Brain microvascular endothelial cell (primary cell): ENCODE data around the gene DYNLT1.
"Not testable (repeated sequence)": the region's sequence is repeated elsewhere in the genome, so short reads cannot be mapped to it uniquely, and the experiment has no call there.

Source experiments
- DNase-seq: peaks from one replicate; pipeline ENCODE4 v3.0.0-alpha.2; 2020
- H3K27ac ChIP-seq: fragments of 250-450 bp; sonication (Bioruptor Pico); 2 replicates; pipeline ENCODE4 v1.5.1; 2020; ENCODE audit warnings: mild to moderate bottlenecking, moderate library complexity
- H3K27me3 ChIP-seq: fragments of 250-450 bp; sonication (Bioruptor Pico); replicated peaks from 2 replicates; pipeline ENCODE4 v1.5.1; 2020; ENCODE audit warnings: mild to moderate bottlenecking
- H3K36me3 ChIP-seq: fragments of 250-450 bp; sonication (Bioruptor Pico); replicated peaks from 2 replicates; pipeline ENCODE4 v1.5.1; 2020; ENCODE audit warnings: mild to moderate bottlenecking
- H3K4me3 ChIP-seq: 2 replicates; pipeline ENCODE4 v1.5.1; 2011; ENCODE audit warnings: low read depth, mild to moderate bottlenecking, control low read depth, low read length, moderate library complexity
- in situ Hi-C: cut with HindIII; loops from 2 replicates; pipeline ENCODE4 v1.10.0; 2017; ENCODE audit warnings: low sequenced_read_pairs, low pct_ligation_motif_present
- TF ChIP-seq, protein P1 (sequence below): IDR thresholded peaks from 2 replicates; pipeline ENCODE4 v1.5.1; 2011; ENCODE audit warnings: low read depth, mild to moderate bottlenecking, moderate library complexity, low read length, control low read depth, inconsistent platforms; ENCODE audit errors: missing control alignments

DYNLT1 gene

DNA sequence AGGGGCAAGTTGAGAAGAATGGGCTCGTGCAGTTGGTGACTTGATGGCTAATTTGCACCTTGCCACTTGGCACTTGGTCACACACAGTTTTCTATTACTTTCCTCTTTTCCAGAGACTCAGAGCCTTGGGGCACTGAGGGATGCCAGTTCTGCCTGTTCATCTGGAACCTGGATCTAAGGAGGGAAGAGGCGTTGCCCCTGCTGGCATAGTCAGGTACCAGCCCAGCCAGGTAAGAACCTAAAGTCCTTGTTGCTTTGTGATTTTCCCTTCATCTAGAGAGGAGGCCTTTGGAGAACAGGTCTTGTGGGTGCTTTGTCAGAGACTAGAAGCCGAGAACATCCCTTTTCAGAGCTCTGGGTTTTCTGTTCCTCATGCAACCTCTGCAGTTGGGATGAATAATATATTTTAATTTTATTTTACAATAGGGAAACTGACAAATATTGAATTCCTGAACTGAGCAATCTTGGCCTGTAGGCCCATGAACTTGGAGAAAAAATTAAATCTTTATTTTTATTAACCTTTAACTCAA is 16.7 kb upstream of the DYNLT1 start:
- no peak for DNase-seq
- Histone ChIP-seq H3K27me3 (no peaks in the 10 kb centered on the region), H3K4me3 (no peak overlapping the region), H3K27ac (no peak overlapping the region), H3K36me3 (no peaks in the 10 kb centered on the region)
- in situ Hi-C loops, result no loop called here
- TF ChIP-seq, protein P1, sequence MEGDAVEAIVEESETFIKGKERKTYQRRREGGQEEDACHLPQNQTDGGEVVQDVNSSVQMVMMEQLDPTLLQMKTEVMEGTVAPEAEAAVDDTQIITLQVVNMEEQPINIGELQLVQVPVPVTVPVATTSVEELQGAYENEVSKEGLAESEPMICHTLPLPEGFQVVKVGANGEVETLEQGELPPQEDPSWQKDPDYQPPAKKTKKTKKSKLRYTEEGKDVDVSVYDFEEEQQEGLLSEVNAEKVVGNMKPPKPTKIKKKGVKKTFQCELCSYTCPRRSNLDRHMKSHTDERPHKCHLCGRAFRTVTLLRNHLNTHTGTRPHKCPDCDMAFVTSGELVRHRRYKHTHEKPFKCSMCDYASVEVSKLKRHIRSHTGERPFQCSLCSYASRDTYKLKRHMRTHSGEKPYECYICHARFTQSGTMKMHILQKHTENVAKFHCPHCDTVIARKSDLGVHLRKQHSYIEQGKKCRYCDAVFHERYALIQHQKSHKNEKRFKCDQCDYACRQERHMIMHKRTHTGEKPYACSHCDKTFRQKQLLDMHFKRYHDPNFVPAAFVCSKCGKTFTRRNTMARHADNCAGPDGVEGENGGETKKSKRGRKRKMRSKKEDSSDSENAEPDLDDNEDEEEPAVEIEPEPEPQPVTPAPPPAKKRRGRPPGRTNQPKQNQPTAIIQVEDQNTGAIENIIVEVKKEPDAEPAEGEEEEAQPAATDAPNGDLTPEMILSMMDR, result no peak

DNA sequence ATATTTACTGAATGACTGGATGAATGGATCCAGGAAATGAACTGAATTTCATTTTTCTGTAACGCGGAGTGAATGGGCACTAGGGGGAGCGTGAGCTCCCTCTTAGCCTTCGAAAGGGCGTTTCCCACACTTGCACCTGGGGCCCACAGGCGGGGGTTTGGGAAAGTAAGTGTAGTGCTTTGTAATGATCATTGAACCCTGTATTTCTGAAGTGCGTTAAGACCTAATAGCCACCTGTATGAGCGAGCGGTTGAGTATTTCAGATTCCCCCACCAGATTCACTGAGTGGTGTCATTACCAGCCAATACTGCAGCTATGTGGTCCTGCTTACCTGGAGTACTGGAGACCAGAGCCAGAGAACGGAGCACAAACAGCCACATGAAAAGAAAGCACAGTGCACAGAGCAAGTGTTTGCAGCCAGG is 15.8 kb upstream of the DYNLT1 start:
- in situ Hi-C loops, result no loop called here
- Histone ChIP-seq H3K27me3 (no peaks in the 10 kb centered on the region), H3K27ac (no peak overlapping the region), H3K36me3 (no peaks in the 10 kb centered on the region), H3K4me3 (no peak overlapping the region)
- TF ChIP-seq, protein P1, result peak; percentile 81
- no peak for DNase-seq

DNA sequence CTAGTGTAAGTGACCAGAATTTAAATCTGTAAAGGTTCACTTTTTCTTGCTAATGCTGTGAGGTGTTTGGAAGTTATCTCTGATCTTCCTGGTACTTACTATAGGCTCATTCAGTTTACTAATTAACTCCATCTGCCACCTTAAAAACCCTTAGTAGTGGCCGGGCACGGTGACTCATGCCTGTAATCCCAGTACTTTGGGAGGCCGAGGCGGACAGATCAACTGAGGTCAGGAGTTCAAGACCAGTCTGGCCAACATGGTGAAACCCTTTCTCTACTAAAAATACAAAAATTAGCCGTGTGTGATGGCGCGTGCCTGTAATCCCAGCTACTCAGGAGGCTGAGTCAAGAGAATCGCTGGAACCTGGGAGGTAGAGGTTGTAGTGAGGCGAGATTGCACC is 12.4 kb upstream of the DYNLT1 start:
- in situ Hi-C loops, result not testable (repeated sequence)

GRCh38 chr6:158655569-158656450 is 11.3 kb upstream of the DYNLT1 start:
- H3K27ac ChIP-seq, result no peak overlapping the region
- H3K4me3 ChIP-seq, result no peak overlapping the region
- TF ChIP-seq, protein P1, result no peak
- no peaks in the 10 kb centered on the region for H3K36me3 ChIP-seq
- no peak for DNase-seq
- H3K27me3 ChIP-seq, result no peaks in the 10 kb centered on the region
- in situ Hi-C loops, result no loop called here

More for the DNA sequence above, 12.4 kb upstream of the DYNLT1 start:
- DNase-seq, H3K4me3 ChIP-seq, H3K27ac ChIP-seq, H3K36me3 ChIP-seq, H3K27me3 ChIP-seq: not testable (repeated sequence)

DNA sequence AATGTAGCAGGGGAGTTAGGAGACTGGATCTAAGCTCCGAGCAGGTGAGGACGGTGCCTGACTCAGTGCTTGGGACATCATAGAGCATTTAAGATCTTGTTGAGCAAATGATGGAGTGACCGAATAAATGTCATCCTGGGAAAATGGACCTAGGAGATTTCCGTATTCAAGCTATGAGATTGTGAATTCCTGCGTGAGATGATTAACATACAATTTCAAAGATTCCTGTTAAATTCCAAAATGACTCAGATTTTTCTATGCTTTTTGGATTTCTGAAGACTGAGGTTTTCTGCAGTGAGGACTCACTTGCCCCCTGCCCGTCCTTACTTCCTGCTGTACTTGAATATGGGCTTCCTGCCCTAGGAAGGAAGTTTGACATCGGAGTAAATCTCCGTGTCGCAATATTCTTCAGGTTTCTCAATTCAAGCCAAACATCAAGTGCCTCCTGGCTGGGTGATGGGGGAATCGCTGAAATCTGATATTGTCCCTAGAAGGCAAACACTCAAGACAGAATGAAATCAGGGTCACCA is 10.5 kb upstream of the DYNLT1 start:
- H3K27me3 ChIP-seq, result no peaks in the 10 kb centered on the region
- DNase-seq, result no peak
- in situ Hi-C loops, result no loop called here
- peak overlapping the region; percentile 55 for H3K27ac ChIP-seq
- TF ChIP-seq, protein P1, result no peak
- H3K36me3 ChIP-seq, result no peaks in the 10 kb centered on the region
- H3K4me3 ChIP-seq, result no peak overlapping the region

GRCh38 chr6:158654498-158654897 is 10.0 kb upstream of the DYNLT1 start:
- H3K27me3 ChIP-seq, result no peaks in the 10 kb centered on the region
- peak; percentile 71 for DNase-seq
- in situ Hi-C loops, result no loop called here
- no peak overlapping the region for H3K4me3 ChIP-seq
- TF ChIP-seq, protein P1, result no peak
- H3K36me3 ChIP-seq, result no peaks in the 10 kb centered on the region
- H3K27ac ChIP-seq, result peak overlapping the region; percentile 55
